Measurements from ENCODE around the gene CFL1. TPM values are rescaled to one million over a fixed set of nuclear protein-coding genes. Genes with fewer than 3 reads are reported as not detected.
"Not testable (repeated sequence)": the region's sequence is repeated elsewhere in the genome, so short reads cannot be mapped to it uniquely, and the experiment has no call there.

CFL1 gene
- total RNA-seq, 4 donors from 2014 or later, result 227 to 514 (median 399) TPM

GRCh38 chr11:65834202-65834601 is 23.8 kb downstream of the CFL1 start:
- Histone ChIP-seq H3K27ac (no peak overlapping the region), H3K36me3 (no peaks in the 10 kb centered on the region)
- intact Hi-C loops (cut with DNase I; ENCODE audit: low total_unique reads), result no loop called here

DNA sequence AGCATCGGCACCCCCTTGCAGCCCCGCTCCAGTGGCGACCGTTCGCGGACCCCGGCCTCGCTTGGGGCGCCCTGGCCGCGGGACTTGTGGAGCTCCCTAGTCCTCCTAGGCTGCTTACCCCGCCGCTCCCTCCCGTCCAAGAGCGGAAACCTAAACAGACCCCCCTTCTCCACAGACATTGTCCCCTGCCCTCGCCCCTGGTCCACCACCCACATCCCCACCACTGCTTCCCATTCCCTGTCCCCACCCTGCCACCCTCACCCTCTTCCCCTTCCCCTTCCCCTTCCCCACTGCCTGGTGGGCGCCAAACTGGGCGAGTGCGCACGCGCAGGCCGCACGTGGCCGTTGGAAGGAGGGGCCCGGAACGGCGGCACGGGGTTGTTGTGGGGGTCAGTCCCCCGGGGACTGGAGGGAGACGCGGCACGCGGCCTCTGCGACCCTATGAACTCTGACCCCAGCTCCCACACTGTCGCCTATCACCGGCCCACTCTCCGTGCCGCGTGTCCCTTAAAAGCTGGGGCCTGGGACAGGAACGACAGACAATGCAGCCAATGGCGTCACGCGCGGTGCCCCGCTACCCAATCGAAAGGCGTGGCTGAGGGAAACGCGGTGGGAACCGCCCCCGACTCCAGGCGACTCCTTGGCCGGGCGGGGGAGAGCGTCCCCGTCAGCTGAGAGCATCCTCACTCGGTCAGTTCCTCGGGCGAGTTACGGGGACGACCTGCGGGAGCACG is 24.5 kb downstream of the CFL1 start, which contains the start of gene SNX32:
Gene SNX32 (plus strand): TSS at position 667 of the 734 bp plus-strand sequence. CDS start 103 bp downstream, outside the sequence.
- Histone ChIP-seq H3K9me3 (no peaks in the 10 kb centered on the region), H3K4me3 (peak within 1 kb of the TSS; percentile 47 to 54), H3K27me3 (no peaks in the 10 kb centered on the region), H3K4me1 (peaks cover 4 to 5% of the 10 kb centered on the region in 2 donors), H3K27ac (peak within 1 kb of the TSS in 1 of 2 donors; percentile 37), H3K36me3 (no peaks in the 10 kb centered on the region)
- peak in 1 of 2 donors; percentile 31 for TF ChIP-seq POLR2A (IDR thresholded peaks at IDR 0.05)
- TF ChIP-seq CTCF (IDR thresholded peaks at IDR 0.05), result peak in 1 of 4 experiments; percentile 8
- intact Hi-C loops (cut with DNase I; ENCODE audit: low total_unique reads), result no loop called here
- peak; percentile 94 to 95 for DNase-seq

More at GRCh38 chr11:65834202-65834601, 23.8 kb downstream of the CFL1 start:
- no peaks in the 10 kb centered on the region for H3K9me3 ChIP-seq
- peak overlapping the region; percentile 47 to 54 for H3K4me3 ChIP-seq
- TF ChIP-seq POLR2A (IDR thresholded peaks at IDR 0.05) (no peak), CTCF (IDR thresholded peaks at IDR 0.05) (no peak)
- H3K4me1 ChIP-seq, result peaks cover 4 to 5% of the 10 kb centered on the region in 2 donors
- no peaks in the 10 kb centered on the region for H3K27me3 ChIP-seq
- DNase-seq, result no peak

- intact Hi-C loops (cut with DNase I; ENCODE audit: low total_unique reads); DNase-seq; H3K4me3 ChIP-seq; H3K27me3 ChIP-seq; H3K27ac ChIP-seq; H3K36me3 ChIP-seq; H3K9me3 ChIP-seq; H3K4me1 ChIP-seq: not testable (repeated sequence)
Measured at GRCh38 chr11:65832231-65832630, 25.7 kb downstream of the CFL1 start.

DNA sequence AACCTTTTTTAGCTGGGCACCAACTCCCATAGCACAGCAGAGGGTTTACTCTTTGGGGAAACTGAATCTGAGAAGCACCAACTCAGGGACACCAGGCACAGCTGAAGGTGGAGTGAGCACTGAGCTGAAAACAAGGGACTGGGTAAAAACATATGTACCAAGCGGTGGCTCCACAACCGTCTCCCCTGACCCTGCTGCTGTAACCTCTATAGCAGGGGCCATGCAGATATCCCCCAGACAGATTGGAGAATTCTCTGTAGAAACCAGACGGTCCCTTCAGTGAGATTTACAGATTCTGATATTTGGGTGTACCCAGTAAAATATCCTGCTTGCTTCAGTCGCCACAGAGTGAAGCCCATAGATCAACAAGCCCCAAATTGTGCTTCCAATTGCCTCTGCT is 28.5 kb downstream of the CFL1 start:
- Histone ChIP-seq H3K9me3 (no peaks in the 10 kb centered on the region), H3K27me3 (no peaks in the 10 kb centered on the region), H3K27ac (no peak overlapping the region), H3K36me3 (no peaks in the 10 kb centered on the region), H3K4me1 (peaks cover 4 to 5% of the 10 kb centered on the region in 2 donors), H3K4me3 (no peak overlapping the region)
- intact Hi-C loops (cut with DNase I; ENCODE audit: low total_unique reads), result no loop called here
- DNase-seq, result no peak
- no peak for TF ChIP-seq POLR2A (IDR thresholded peaks at IDR 0.05)
- TF ChIP-seq CTCF (IDR thresholded peaks at IDR 0.05), result no peak

DNA sequence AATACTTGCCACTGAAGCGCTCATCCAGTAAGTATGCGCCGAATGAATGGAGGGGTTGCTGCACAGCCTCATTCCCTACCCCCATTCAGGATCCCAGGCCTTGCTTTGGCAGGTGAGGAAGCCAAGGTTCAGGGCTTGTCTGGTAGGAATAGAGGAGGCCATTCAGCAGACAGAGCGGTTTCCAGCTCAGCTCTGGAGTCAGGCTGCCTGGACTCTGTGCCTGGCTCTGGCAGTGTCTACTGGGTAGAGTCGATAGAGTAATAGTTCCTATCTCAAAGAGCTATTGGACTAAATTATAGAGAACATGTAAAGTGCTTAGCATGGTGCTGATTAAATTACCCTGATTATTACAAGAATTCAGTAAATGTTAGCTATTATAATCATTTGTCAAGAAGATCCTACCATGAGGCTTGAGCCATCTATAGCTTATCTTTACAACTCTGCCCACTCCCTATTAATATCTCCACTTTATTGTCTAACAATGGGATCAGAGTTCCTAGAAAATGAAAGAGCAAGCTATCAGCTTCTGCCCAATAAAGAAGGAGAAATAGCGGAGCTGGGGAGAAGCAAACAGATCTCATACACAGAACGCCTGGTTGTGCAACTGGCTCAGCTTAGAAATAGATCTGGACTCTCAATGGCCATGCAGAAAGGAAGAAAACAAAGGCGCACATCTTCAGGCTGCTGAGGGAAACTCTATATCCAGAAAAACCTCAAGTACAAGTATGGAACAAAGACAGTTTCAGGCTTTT is 30.8 kb downstream of the CFL1 start:
- intact Hi-C loops (cut with DNase I; ENCODE audit: low total_unique reads), result no loop called here
- Histone ChIP-seq H3K27me3 (no peaks in the 10 kb centered on the region), H3K4me1 (no peaks in the 10 kb centered on the region), H3K4me3 (no peak overlapping the region), H3K27ac (no peak overlapping the region), H3K36me3 (no peaks in the 10 kb centered on the region), H3K9me3 (no peaks in the 10 kb centered on the region)
- no peak for TF ChIP-seq CTCF (IDR thresholded peaks at IDR 0.05)
- TF ChIP-seq POLR2A (IDR thresholded peaks at IDR 0.05), result no peak
- DNase-seq, result no peak
